ENCODE data around the gene TOR2A.

Gene TOR2A

GRCh38 chr9:127716412-127716811 is 18.7 kb downstream of the TOR2A start:
- no peak for DNase-seq

- peak; percentile 97 for DNase-seq
These were observed 19.4 kb downstream of the TOR2A start, which contains the start of the genes PTRH1 and TTC16 for GRCh38 chr9:127715470-127716337. Gene PTRH1 (minus strand): TSS chr9:127715663. CDS start chr9:127715639, 24 bp downstream. Gene TTC16 (plus strand): TSS chr9:127716079. CDS start chr9:127716146, 67 bp downstream.

- DNase-seq = no peak
These were observed 20.1 kb downstream of the TOR2A start for GRCh38 chr9:127714951-127715469.

- no peak for DNase-seq
These were observed 20.9 kb downstream of the TOR2A start for GRCh38 chr9:127714020-127714750.

GRCh38 chr9:127712867-127713266 is 22.2 kb downstream of the TOR2A start:
- no peak for DNase-seq

- no peak for DNase-seq
These were observed 22.7 kb downstream of the TOR2A start for GRCh38 chr9:127712371-127712770.

- DNase-seq = no peak
These were observed 23.2 kb downstream of the TOR2A start for GRCh38 chr9:127711831-127712274.

GRCh38 chr9:127711226-127711701 is 23.8 kb downstream of the TOR2A start:
- DNase-seq = no peak

GRCh38 chr9:127710204-127710783 is 24.8 kb downstream of the TOR2A start:
- no peak for DNase-seq

GRCh38 chr9:127708952-127709587 is 26.0 kb downstream of the TOR2A start:
- no peak for DNase-seq

GRCh38 chr9:127707766-127708165 is 27.3 kb downstream of the TOR2A start:
- DNase-seq = peak; percentile 32

GRCh38 chr9:127706836-127707241 is 28.3 kb downstream of the TOR2A start, which contains the start of gene CFAP157:
Gene CFAP157 (plus strand): TSS chr9:127706988. CDS start chr9:127707032, 44 bp downstream.
- DNase-seq = no peak

- no peak for DNase-seq
These were observed 29.3 kb downstream of the TOR2A start for GRCh38 chr9:127705577-127706379.

- DNase-seq = no peak
These were observed 31.7 kb downstream of the TOR2A start for GRCh38 chr9:127703289-127703946.

GRCh38 chr9:127700594-127701255 is 34.4 kb downstream of the TOR2A start:
- no peak for DNase-seq

GRCh38 chr9:127700140-127700539 is 35.0 kb downstream of the TOR2A start:
- no peak for DNase-seq

- peak; percentile 81 for DNase-seq
These were observed 36.0 kb downstream of the TOR2A start for GRCh38 chr9:127698985-127699670.

- DNase-seq = no peak
These were observed 36.7 kb downstream of the TOR2A start for GRCh38 chr9:127698386-127698785.

GRCh38 chr9:127697575-127697974 is 37.5 kb downstream of the TOR2A start:
- DNase-seq = no peak
